SJCRH30 (cell line): Measurements from ENCODE around the gene WDR55. TPM values are rescaled to one million over a fixed set of nuclear protein-coding genes. Genes with fewer than 3 reads are reported as not detected.
"Not testable (repeated sequence)": the region's sequence is repeated elsewhere in the genome, so short reads cannot be mapped to it uniquely, and the experiment has no call there.

ENCODE experiments used
- DNase-seq, 2 experiments: peaks; one replicate each; pipeline ENCODE4 v3.0.0-alpha.2; 2015 to 2020
- H3K27ac ChIP-seq: fragments of 250-450 bp; sonication (Bioruptor Pico); 2 replicates; pipeline ENCODE4 v1.5.1; 2020; ENCODE audit warnings: mild to moderate bottlenecking, moderate library complexity
- H3K27me3 ChIP-seq: fragments of 250-450 bp; sonication (Bioruptor Pico); 2 replicates; pipeline ENCODE4 v1.5.1; 2020; ENCODE audit warnings: mild to moderate bottlenecking, moderate library complexity
- H3K36me3 ChIP-seq: fragments of 250-450 bp; sonication (Bioruptor Pico); 2 replicates; pipeline ENCODE4 v1.5.1; 2020; ENCODE audit warnings: mild to moderate bottlenecking, moderate library complexity
- H3K4me1 ChIP-seq: fragments of 250-450 bp; sonication (Bioruptor Pico); 2 replicates; pipeline ENCODE4 v1.5.1; 2020; ENCODE audit warnings: mild to moderate bottlenecking, moderate library complexity
- H3K4me3 ChIP-seq: fragments of 250-450 bp; sonication (Bioruptor Pico); 2 replicates; pipeline ENCODE4 v1.5.1; 2020; ENCODE audit warnings: mild to moderate bottlenecking, moderate library complexity
- H3K9me3 ChIP-seq: fragments of 250-450 bp; sonication (Bioruptor Pico); replicated peaks from 2 replicates; pipeline ENCODE4 v1.5.1; 2020; ENCODE audit warnings: mild to moderate bottlenecking, moderate library complexity
- total RNA-seq: library from RNA; depleted of rRNA; stranded (reverse); fragments of >200 nt; shearing (Covaris generic); gene quantifications from 2 replicates; pipeline ENCODE4 v1.2.3, GENCODE V29; 2014; rRNA removed

Gene WDR55
- total RNA-seq, 1 experiment from 2014 or later, result 17.9 TPM

- H3K36me3 ChIP-seq, result peaks cover 7% of the 10 kb centered on the region; the same call in 1 of the 2 replicates
- DNase-seq, result no peak
- H3K27me3 ChIP-seq, result no peaks in the 10 kb centered on the region
- no peak overlapping the region for H3K27ac ChIP-seq
- H3K4me1 ChIP-seq, result no peaks in the 10 kb centered on the region; the same call in 1 of the 2 replicates
- no peaks in the 10 kb centered on the region for H3K9me3 ChIP-seq
- H3K4me3 ChIP-seq, result peak overlapping the region; percentile 78
Measured at GRCh38 chr5:140711794-140712193, 47.1 kb downstream of the WDR55 start.

- Histone ChIP-seq H3K9me3 (no peaks in the 10 kb centered on the region), H3K27me3 (no peaks in the 10 kb centered on the region), H3K4me3 (no peak overlapping the region), H3K27ac (no peak overlapping the region), H3K4me1 (no peaks in the 10 kb centered on the region; the same call in 1 of the 2 replicates), H3K36me3 (no peaks in the 10 kb centered on the region)
- no peak for DNase-seq
Measured at GRCh38 chr5:140713562-140714094, 48.9 kb downstream of the WDR55 start.

GRCh38 chr5:140716238-140716637, 51.5 kb downstream of the WDR55 start:
- H3K27me3 ChIP-seq, H3K4me1 ChIP-seq, H3K4me3 ChIP-seq, H3K9me3 ChIP-seq, H3K27ac ChIP-seq, H3K36me3 ChIP-seq, DNase-seq: not testable (repeated sequence)

GRCh38 chr5:140718266-140718592, 53.5 kb downstream of the WDR55 start:
- no peaks in the 10 kb centered on the region for H3K36me3 ChIP-seq
- no peaks in the 10 kb centered on the region for H3K27me3 ChIP-seq
- peak overlapping the region; percentile 58 for H3K4me3 ChIP-seq
- H3K9me3 ChIP-seq, result no peaks in the 10 kb centered on the region
- H3K27ac ChIP-seq, result peak overlapping the region; percentile 39
- no peak for DNase-seq
- no peaks in the 10 kb centered on the region for H3K4me1 ChIP-seq

GRCh38 chr5:140720738-140721137, 56.0 kb downstream of the WDR55 start:
- not testable (repeated sequence) for DNase-seq, H3K27ac ChIP-seq, H3K4me3 ChIP-seq, H3K9me3 ChIP-seq, H3K27me3 ChIP-seq, H3K36me3 ChIP-seq, H3K4me1 ChIP-seq

- H3K27ac ChIP-seq, H3K27me3 ChIP-seq, H3K36me3 ChIP-seq, H3K4me1 ChIP-seq, H3K9me3 ChIP-seq, H3K4me3 ChIP-seq, DNase-seq: not testable (repeated sequence)
Measured at GRCh38 chr5:140721395-140721794, 56.7 kb downstream of the WDR55 start.

Other genes starting within 250 kb of the WDR55 start
- gene EIF4EBP3, start 117.2 kb upstream of the WDR55 start, total RNA-seq, result 0.57 and 1.3 TPM in 2 replicates
- gene SRA1, start 107.4 kb upstream of the WDR55 start, total RNA-seq, result 27.5 and 36.1 TPM in 2 replicates
- gene APBB3, start 100.3 kb upstream of the WDR55 start, total RNA-seq, result 10.2 and 16.9 TPM in 2 replicates
- gene SLC35A4, start 100.1 kb upstream of the WDR55 start, total RNA-seq, result 61.2 and 62.3 TPM in 2 replicates
- gene CD14, start 31.7 kb upstream of the WDR55 start, total RNA-seq, result 0.18 and 0.38 TPM in 2 replicates
- gene TMCO6, start 25.5 kb upstream of the WDR55 start, total RNA-seq, result 11.1 and 11.3 TPM in 2 replicates
- gene NDUFA2, start 17.3 kb upstream of the WDR55 start, total RNA-seq, result 86.0 and 106 TPM in 2 replicates
- gene IK, start 17.1 kb upstream of the WDR55 start, total RNA-seq, result 94.5 and 100 TPM in 2 replicates
- gene DND1, start 8.7 kb downstream of the WDR55 start, total RNA-seq, result 0.41 and 1.8 TPM in 2 replicates
- gene HARS1, start 26.5 kb downstream of the WDR55 start, total RNA-seq, result 75.2 and 82.0 TPM in 2 replicates
- gene HARS2, start 26.6 kb downstream of the WDR55 start, total RNA-seq, result 27.1 TPM in 2 replicates
- gene ZMAT2, start 35.5 kb downstream of the WDR55 start, total RNA-seq, result 62.4 and 67.9 TPM in 2 replicates
- gene PCDHA1, start 121.2 kb downstream of the WDR55 start, total RNA-seq, result not detected in 2 replicates
- gene PCDHA2, start 129.9 kb downstream of the WDR55 start, total RNA-seq, result not detected in 2 replicates
- 0.02 TPM in 1 of 2 replicates, not detected in the other for gene PCDHA3, start 136.2 kb downstream of the WDR55 start, total RNA-seq
- not detected in 2 replicates for gene PCDHA4, start 142.2 kb downstream of the WDR55 start, total RNA-seq
- gene PCDHA5, start 156.7 kb downstream of the WDR55 start, total RNA-seq, result 0.08 and 0.18 TPM in 2 replicates
- 0.10 TPM in 1 of 2 replicates, not detected in the other for gene PCDHA6, start 163.1 kb downstream of the WDR55 start, total RNA-seq
- gene PCDHA7, start 169.4 kb downstream of the WDR55 start, total RNA-seq, result not detected in 2 replicates
- gene PCDHA8, start 176.3 kb downstream of the WDR55 start, total RNA-seq, result 0.05 and 0.08 TPM in 2 replicates
- 0.02 TPM in 1 of 2 replicates, not detected in the other for gene PCDHA9, start 183.5 kb downstream of the WDR55 start, total RNA-seq
- 0.05 and 0.16 TPM in 2 replicates for gene PCDHA10, start 191.0 kb downstream of the WDR55 start, total RNA-seq
- not detected in 2 replicates for gene PCDHA11, start 204.1 kb downstream of the WDR55 start, total RNA-seq
- not detected in 2 replicates for gene PCDHA12, start 210.4 kb downstream of the WDR55 start, total RNA-seq
- gene PCDHA13, start 217.2 kb downstream of the WDR55 start, total RNA-seq, result 0.05 TPM in 1 of 2 replicates, not detected in the other